HG03354 (cell line): Measurements from ENCODE around the gene MAP4K4.
A peak's percentile ranks its signal among the peaks of the same experiment; 100 is the strongest.
"Not testable (repeated sequence)": the region's sequence is repeated elsewhere in the genome, so short reads cannot be mapped to it uniquely, and the experiment has no call there.

ENCODE experiments used
- ATAC-seq: cut with Tn5 transposase; IDR thresholded peaks from one replicate; pipeline ENCODE4 v1.9.1; 2021; ENCODE audit warnings: mild to moderate bottlenecking; ENCODE audit not compliant: unreplicated experiment, poor library complexity, severe bottlenecking

MAP4K4 gene

GRCh38 chr2:101758001-101758400 is 60.5 kb downstream of the MAP4K4 start:
- ATAC-seq = peak; percentile 78

GRCh38 chr2:101759162-101759561 is 61.7 kb downstream of the MAP4K4 start:
- no peak for ATAC-seq

DNA sequence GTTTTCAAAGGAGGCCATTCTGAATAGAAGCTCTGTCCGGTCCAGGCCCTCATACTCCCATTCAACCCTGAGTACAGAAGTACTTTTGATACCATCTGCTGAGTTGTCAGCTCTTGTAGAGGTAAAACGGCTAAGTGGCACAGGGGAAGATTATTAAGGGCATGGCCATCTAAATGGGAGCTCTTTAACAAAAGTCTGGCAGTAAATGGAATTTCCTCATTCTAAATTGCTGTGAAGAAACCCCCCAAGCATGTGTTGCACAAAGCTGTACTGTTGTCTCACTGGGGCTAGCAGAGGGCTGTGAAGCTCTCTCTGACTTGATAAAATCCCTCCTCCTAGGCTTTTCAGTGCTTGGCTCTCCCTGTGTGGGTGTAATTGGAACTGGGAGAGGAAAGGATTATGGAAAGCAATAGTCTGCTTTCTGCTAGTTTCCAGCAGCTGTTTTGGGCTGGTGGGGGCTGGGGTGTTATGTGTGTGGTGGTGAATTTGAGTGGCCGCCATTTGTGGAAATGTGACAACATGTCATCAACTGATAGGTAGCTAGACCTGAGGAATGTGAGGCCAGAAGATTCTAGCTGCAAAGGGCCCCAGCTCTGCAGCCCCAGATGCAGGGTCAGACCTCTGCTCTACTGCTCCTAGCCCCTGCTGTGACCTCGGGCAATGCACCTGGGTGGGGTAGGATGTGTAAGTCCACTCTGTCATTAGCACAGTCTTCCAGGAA is 65.1 kb downstream of the MAP4K4 start:
- no peak for ATAC-seq

- no peak for ATAC-seq
Measured at GRCh38 chr2:101763496-101764333, 66.2 kb downstream of the MAP4K4 start.

DNA sequence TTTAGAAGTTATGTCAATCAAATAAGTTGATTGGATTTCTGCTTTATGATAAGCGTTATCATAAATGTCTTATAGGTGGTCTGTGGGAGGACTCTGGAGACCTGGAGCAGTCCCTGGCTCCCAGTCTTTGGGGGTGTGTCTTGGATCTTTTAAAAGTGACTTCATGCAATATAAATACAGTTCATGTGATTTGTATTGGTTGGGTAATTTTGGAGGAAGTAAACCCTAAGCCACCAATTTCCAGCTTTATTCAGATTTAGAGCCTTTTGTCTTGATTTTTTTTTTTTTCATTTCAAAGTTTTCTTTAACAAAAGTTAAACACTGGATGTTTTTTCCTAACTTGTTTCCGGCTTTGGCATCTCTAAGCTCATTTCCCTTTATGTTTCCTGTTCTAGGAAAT is 68.8 kb downstream of the MAP4K4 start:
- ATAC-seq = no peak

DNA sequence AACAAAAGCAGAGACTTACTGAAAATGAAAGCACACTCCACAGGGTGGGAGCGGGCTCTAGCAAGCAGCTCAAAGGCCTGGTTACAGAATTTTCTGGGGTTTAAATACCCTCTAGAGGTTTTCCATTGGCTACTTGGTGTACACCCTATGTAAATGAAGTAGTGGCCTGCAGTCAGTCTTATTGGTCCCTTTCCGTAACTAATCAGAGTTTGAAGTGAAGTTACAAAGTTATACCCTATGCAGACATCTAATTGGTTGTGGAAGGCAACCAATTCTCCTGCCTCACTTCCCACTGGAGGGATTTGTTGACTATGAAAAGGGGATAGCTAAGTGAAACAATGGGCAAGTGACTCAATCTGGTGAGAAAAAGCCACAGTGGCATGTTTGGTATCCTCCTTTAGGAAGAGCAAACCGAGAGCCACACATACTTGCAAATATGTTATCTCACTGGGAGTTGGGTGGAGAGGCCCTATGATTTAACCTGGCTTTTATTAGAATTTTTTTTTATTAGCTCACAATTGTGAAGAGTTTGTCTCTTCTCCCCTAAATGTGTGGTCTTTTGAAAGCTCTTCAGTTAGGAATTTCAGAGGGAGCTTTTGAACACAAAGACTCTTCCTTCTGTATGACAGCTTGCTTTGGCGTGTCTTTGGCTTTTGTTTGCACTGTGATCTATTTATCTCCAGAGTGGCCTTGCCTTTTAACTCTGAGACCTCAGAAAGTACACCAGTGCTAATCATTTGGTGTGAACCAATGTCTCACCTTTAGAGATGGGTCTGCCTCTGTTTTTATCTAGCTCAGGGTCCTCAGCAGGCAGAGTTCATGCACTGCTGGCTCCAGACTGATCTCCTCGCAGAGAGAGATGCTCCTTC is 69.6 kb downstream of the MAP4K4 start:
- no peak for ATAC-seq

- ATAC-seq = no peak
Measured at GRCh38 chr2:101768556-101769220, 71.2 kb downstream of the MAP4K4 start.

DNA sequence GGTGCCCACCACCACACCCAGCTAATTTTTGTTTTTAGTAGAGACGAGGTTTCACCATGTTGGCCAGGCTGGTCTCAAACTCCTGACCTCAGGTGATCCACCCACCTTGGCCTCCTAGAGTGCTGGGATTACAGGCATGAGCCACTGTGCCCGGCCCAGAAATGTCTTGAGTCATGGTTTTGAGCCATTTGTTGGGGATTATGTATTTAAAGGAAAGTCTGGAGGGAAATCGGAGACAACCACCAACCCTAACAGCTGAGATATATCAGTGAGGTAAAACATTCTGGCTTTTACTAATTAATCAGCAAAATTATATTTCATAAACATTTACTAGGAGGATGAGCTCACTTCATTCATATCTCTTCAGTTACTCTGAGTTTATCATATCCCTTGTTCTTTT is 72.2 kb downstream of the MAP4K4 start:
- ATAC-seq = not testable (repeated sequence)

DNA sequence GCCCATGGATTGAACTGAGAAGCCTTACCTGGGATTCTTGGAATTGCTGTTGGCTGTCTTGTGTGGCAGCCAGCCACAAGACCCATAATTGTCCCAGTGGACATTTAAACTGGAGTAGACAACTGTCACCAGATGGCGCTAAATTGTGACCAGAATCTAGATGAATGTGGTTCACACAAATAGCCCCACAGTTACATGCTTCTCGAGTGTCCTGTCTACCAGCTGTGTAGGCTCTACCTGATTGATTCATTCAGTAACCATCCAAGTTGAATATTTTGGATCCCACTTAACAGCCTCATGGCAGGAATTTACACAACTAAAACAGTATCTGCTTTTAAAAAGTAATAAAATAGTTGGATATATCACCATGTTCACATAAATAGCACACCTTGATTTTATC is 73.2 kb downstream of the MAP4K4 start:
- peak; percentile 85 for ATAC-seq

DNA sequence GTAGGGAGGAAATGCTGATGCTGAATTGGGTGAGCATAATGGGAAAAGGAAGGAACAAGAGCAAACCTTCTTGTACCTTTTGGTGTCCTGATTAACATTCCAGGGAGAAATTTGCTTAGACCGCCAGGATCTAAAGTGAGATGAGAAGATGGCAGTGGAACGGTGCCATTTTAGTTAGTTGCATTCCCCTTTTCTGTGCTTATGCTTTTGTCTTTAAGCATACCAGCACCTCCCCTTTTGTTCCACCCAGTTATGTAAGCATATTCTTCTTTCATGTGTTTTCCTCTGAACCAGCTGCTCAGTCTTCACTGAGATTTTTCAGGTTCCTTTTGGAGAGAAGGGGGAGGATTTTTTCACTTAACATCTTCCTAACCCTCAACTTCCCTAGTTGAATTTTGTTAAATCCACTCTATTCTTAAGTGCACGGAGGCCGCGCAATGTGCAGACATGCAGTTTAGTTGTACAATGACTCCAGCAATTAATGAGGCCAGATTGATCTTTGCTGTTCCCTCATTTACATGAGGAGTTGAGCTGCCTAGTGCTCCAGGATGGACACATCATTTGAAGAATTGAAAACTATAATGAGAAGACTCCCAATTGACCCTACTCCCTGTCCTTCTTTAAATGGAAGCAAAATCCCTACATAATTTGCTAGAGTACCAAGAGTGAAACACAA is 73.9 kb downstream of the MAP4K4 start:
- ATAC-seq = no peak

- ATAC-seq = no peak
Measured at GRCh38 chr2:101771910-101772321, 74.4 kb downstream of the MAP4K4 start.

GRCh38 chr2:101773137-101773536 is 75.6 kb downstream of the MAP4K4 start:
- ATAC-seq = no peak

DNA sequence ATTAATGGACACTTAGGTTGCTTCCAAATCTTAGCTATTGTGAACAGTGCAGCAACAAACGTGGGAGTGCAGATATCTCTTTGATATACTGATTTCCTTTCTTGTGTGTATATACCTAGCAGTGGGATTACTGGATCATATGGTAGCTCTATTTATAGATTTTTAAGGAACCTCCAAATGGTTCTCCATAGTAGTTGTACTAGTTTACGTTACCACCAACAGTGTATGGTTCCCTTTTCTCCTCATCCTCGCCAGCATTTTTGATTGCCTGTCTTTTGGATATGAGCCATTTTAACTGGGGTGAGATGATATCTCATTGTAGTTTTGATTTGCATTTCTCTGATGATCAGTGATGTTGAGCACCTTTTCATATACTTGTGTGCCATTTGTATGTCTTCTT is 76.5 kb downstream of the MAP4K4 start:
- not testable (repeated sequence) for ATAC-seq

- no peak for ATAC-seq
Measured at GRCh38 chr2:101775092-101775491, 77.6 kb downstream of the MAP4K4 start.

DNA sequence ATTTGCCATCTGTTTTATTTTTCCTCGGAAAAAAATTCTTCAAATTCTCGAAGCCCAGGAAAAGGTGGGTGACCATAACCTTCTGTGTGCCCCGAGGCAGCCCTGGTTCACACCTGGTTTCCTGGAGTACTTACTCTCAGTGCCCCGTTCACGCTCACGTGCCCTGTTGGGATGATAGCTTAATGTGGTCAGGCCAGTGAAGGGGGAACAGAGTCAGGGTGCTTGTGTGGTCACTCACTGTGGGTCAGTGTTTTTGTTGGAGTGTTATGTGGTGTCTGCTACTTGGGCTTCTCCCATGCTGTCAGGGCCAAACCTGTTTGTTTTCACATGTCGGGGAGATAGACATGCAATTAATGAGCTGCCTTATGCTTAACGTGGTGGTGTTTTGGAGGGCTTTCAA is 78.1 kb downstream of the MAP4K4 start:
- no peak for ATAC-seq

GRCh38 chr2:101776172-101777043 is 78.9 kb downstream of the MAP4K4 start:
- ATAC-seq = no peak

GRCh38 chr2:101777337-101777736 is 79.8 kb downstream of the MAP4K4 start:
- no peak for ATAC-seq

- ATAC-seq = no peak
Measured at GRCh38 chr2:101778102-101778501, 80.6 kb downstream of the MAP4K4 start.
